ENCODE data around the gene BIN1. TPM values are rescaled to one million over a fixed set of nuclear protein-coding genes. Genes with fewer than 3 reads are reported as not detected.
A peak's percentile ranks its signal among the peaks of the same experiment; 100 is the strongest.

The BIN1 gene
- total and polyA plus RNA-seq, 2 of the 4 experiments (the other 2 are of a cell fraction): 18.1 to 25.7 TPM

DNA sequence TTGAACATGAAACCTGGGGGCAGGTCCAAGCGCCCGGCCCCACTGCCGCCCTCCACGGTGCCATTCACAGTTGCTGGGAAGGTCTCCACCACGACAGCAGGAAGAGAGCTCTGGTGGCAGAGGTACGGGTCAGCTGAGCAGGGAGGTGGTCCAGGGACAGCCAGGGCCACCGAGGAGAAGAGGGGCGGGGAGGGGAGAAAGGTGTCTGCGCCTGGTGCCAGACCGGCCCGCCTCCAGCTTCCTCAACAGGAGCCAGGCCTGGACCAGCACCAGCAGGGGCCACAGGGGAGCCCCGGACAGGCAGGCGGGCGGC, 56.2 kb downstream of the BIN1 start:
- in situ Hi-C loops (cut with MboI; ENCODE audit: low sequenced_read_pairs): no loop called here
- 69% methylated on average over 3 of the region's 14 CpGs; no CpG with 5 or more reads in 1 of the 2 experiments for WGBS, 2 experiments (ENCODE audit: extremely low coverage in 2 of 2, insufficient read length in 1 of 2)
- H3K4me1 ChIP-seq (ENCODE audit: control insufficient read depth, insufficient read depth, low read length): peaks cover 2% of the 10 kb centered on the region; the same call in 1 of the 2 replicates

More for the DNA sequence above, 56.2 kb downstream of the BIN1 start:
- H2BK20ac ChIP-seq (ENCODE audit: low read depth, low read length): no peak overlapping the region
- H2AFZ ChIP-seq (replicated peaks; ENCODE audit: low read length, poor library complexity): peak overlapping the region; percentile 33
- no TSS peak for BruUV-seq (replicated peaks)
- ChIA-PET CTCF (interaction anchor here (0.7 to 1.9 kb wide), 5 partner anchors 15 to 274 kb away, joined by 3 to 4 read pairs (median 3); no protein-coding TSS in a partner anchor), POLR2A (ENCODE audit: unreplicated experiment) (no interaction called here)
- no peak overlapping the region for H2AK9ac ChIP-seq (replicated peaks; ENCODE audit: low read depth, low read length, poor library complexity)
- no peak overlapping the region for H3K4me2 ChIP-seq (ENCODE audit: low read depth, low read length)
- no peaks in the 10 kb centered on the region for H3K9me3 ChIP-seq (ENCODE audit: control insufficient read depth, insufficient read depth, low read length)
- no peaks in the 10 kb centered on the region for H3K79me1 ChIP-seq (ENCODE audit: low read depth in 1 of 2, low read length in 2 of 2)
- H3K27ac ChIP-seq (ENCODE audit: insufficient read depth, low read length): no peak overlapping the region
- H2BK5ac ChIP-seq (ENCODE audit: low read depth, low read length, poor library complexity, severe bottlenecking): no peak overlapping the region
- H4K8ac ChIP-seq (ENCODE audit: low read depth in 2 of 2, low read length in 2 of 2): no peak overlapping the region
- H3K23ac ChIP-seq (ENCODE audit: low read depth, low read length): no peak overlapping the region
- H2BK120ac ChIP-seq (ENCODE audit: low read depth, low read length): no peak overlapping the region
- H3K36me3 ChIP-seq (ENCODE audit: control insufficient read depth, insufficient read depth, low read length): peaks cover 5% of the 10 kb centered on the region; the same call in 1 of the 2 replicates
- H3K9ac ChIP-seq (ENCODE audit: low read depth, low read length): no peak overlapping the region
- H3K27me3 ChIP-seq (ENCODE audit: control insufficient read depth, insufficient read depth, low read length): no peaks in the 10 kb centered on the region
- no peak overlapping the region for H2AK5ac ChIP-seq (ENCODE audit: low read depth, low read length)
- TF ChIP-seq, protein P1, sequence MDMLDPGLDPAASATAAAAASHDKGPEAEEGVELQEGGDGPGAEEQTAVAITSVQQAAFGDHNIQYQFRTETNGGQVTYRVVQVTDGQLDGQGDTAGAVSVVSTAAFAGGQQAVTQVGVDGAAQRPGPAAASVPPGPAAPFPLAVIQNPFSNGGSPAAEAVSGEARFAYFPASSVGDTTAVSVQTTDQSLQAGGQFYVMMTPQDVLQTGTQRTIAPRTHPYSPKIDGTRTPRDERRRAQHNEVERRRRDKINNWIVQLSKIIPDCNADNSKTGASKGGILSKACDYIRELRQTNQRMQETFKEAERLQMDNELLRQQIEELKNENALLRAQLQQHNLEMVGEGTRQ (IDR thresholded peaks at IDR 0.05; ENCODE audit: low read depth, low read length): no peak
- TF ChIP-seq RCOR1 (IDR thresholded peaks at IDR 0.05; ENCODE audit: insufficient replicate concordance, low read length) (no peak), RAD21 (IDR thresholded peaks at IDR 0.05; ENCODE audit: low read length) (no peak), FOS (IDR thresholded peaks at IDR 0.05; ENCODE audit: low read depth, low read length) (no peak), MXI1 (IDR thresholded peaks at IDR 0.05; ENCODE audit: borderline replicate concordance, low read depth, low read length) (no peak), POLR2A (IDR thresholded peaks at IDR 0.05; ENCODE audit: low read depth, low read length) (no peak), NFE2L2 (IDR thresholded peaks at IDR 0.05; ENCODE audit: low read depth, low read length) (no peak), MAZ (IDR thresholded peaks at IDR 0.05; ENCODE audit: borderline replicate concordance, low read depth, low read length) (no peak), CHD1 (IDR thresholded peaks at IDR 0.05; ENCODE audit: low read depth, low read length) (no peak), MAFK (IDR thresholded peaks at IDR 0.05; ENCODE audit: low read depth, low read length) (no peak), CEBPB (IDR thresholded peaks at IDR 0.05; ENCODE audit: low read depth, low read length) (no peak)
- TF ChIP-seq, protein P2, sequence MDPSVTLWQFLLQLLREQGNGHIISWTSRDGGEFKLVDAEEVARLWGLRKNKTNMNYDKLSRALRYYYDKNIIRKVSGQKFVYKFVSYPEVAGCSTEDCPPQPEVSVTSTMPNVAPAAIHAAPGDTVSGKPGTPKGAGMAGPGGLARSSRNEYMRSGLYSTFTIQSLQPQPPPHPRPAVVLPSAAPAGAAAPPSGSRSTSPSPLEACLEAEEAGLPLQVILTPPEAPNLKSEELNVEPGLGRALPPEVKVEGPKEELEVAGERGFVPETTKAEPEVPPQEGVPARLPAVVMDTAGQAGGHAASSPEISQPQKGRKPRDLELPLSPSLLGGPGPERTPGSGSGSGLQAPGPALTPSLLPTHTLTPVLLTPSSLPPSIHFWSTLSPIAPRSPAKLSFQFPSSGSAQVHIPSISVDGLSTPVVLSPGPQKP (IDR thresholded peaks at IDR 0.05; ENCODE audit: borderline replicate concordance, low read depth, low read length): no peak
- H3K18ac ChIP-seq (ENCODE audit: low read depth, low read length): no peak overlapping the region
- H3K9me1 ChIP-seq (ENCODE audit: insufficient read depth, low read length): no peaks in the 10 kb centered on the region
- dilution Hi-C loops (cut with HindIII; ENCODE audit: low sequenced_read_pairs, unreplicated experiment): no loop called here
- no peak overlapping the region for H3K14ac ChIP-seq (replicated peaks; ENCODE audit: low read depth, low read length)
- ATAC-seq (ENCODE audit: low read depth) (no peak), DNase-seq (no peak)
- H2BK15ac ChIP-seq (ENCODE audit: low read depth, low read length): no peak overlapping the region
- H3K4ac ChIP-seq (ENCODE audit: low read depth, low read length): no peak overlapping the region
- intact Hi-C loops (cut with micrococcal nuclease): loop anchor here (1.0 to 10.0 kb wide), 3 partner anchors 78 to 396 kb away; partner anchors contain the start of gene GYPC
- H4K20me1 ChIP-seq (ENCODE audit: insufficient read depth, low read length): no peaks in the 10 kb centered on the region
- H4K91ac ChIP-seq (ENCODE audit: insufficient read depth, low read depth, low read length): no peak overlapping the region
- no peak overlapping the region for H3K4me3 ChIP-seq (ENCODE audit: insufficient read depth, low read depth, low read length)
- no peak overlapping the region for H3K56ac ChIP-seq (ENCODE audit: extremely low read depth, insufficient read depth, low read length)
- H4K5ac ChIP-seq (ENCODE audit: low read depth, low read length): no peak overlapping the region

All from IMR-90 (cell line).